GM21360 (cell line): ENCODE data around the gene MAP7D1.
"Not testable (repeated sequence)": the region's sequence is repeated elsewhere in the genome, so short reads cannot be mapped to it uniquely, and the experiment has no call there.

ENCODE experiments used
- ATAC-seq: cut with Tn5 transposase; IDR thresholded peaks from one replicate; pipeline ENCODE4 v1.9.1; 2021; ENCODE audit warnings: mild to moderate bottlenecking, moderate library complexity; ENCODE audit not compliant: unreplicated experiment

Gene MAP7D1

GRCh38 chr1:36151134-36151844, 4.7 kb upstream of the MAP7D1 start:
- no peak for ATAC-seq

- no peak for ATAC-seq
Observed at GRCh38 chr1:36151845-36152203, 4.1 kb upstream of the MAP7D1 start.

GRCh38 chr1:36153476-36153875, 2.5 kb upstream of the MAP7D1 start:
- ATAC-seq: no peak

GRCh38 chr1:36154335-36154734, 1.6 kb upstream of the MAP7D1 start:
- no peak for ATAC-seq

- no peak for ATAC-seq
Observed at GRCh38 chr1:36154765-36155407, 1.1 kb upstream of the MAP7D1 start.

- ATAC-seq: peak; percentile 2
Observed at GRCh38 chr1:36156329-36157114, 562 bp downstream of the MAP7D1 start.

GRCh38 chr1:36157115-36157903, 1.3 kb downstream of the MAP7D1 start:
- ATAC-seq: no peak

- no peak for ATAC-seq
Observed at GRCh38 chr1:36157973-36158826, 2.2 kb downstream of the MAP7D1 start.

GRCh38 chr1:36158827-36159252, 2.9 kb downstream of the MAP7D1 start:
- not testable (repeated sequence) for ATAC-seq

- no peak for ATAC-seq
Observed at GRCh38 chr1:36159614-36160387, 3.8 kb downstream of the MAP7D1 start.

GRCh38 chr1:36160388-36160948, 4.5 kb downstream of the MAP7D1 start:
- no peak for ATAC-seq

- ATAC-seq: no peak
Observed at GRCh38 chr1:36160949-36161485, 5.1 kb downstream of the MAP7D1 start.

- ATAC-seq: peak; percentile 38
Observed at GRCh38 chr1:36161641-36162531, 5.9 kb downstream of the MAP7D1 start.

- ATAC-seq: no peak
Observed at GRCh38 chr1:36162680-36163239, 6.8 kb downstream of the MAP7D1 start.

- no peak for ATAC-seq
Observed at GRCh38 chr1:36163426-36163825, 7.5 kb downstream of the MAP7D1 start.

- ATAC-seq: no peak
Observed at GRCh38 chr1:36164361-36164760, 8.4 kb downstream of the MAP7D1 start.

- ATAC-seq: no peak
Observed at GRCh38 chr1:36165145-36165544, 9.2 kb downstream of the MAP7D1 start.
